GM23338 (cell line): ENCODE results near the gene AFF1. TPM values are rescaled to one million over a fixed set of nuclear protein-coding genes. Genes with fewer than 3 reads are reported as not detected.

ENCODE experiments used
- ATAC-seq: fragments of 200-7000 bp; cut with Tn5 transposase; 3 replicates; pipeline ENCODE4 v1.9.1; 2020
- DNase-seq: peaks from one replicate; pipeline ENCODE4 v3.0.0-alpha.2; 2015; ENCODE audit warnings: low spot score
- H2AFZ ChIP-seq: fragments of 200-600 bp; sonication (generic); 2 replicates; pipeline ENCODE4 v1.8.0; 2016; ENCODE audit warnings: antibody characterized with exemption, mild to moderate bottlenecking, moderate library complexity
- H3F3A ChIP-seq: fragments of 200-600 bp; sonication (generic); replicated peaks from 2 replicates; pipeline ENCODE4 v1.8.0; 2017; ENCODE audit warnings: antibody characterized with exemption, mixed run types, low read depth
- H3K27ac ChIP-seq: fragments of 200-600 bp; sonication (generic); 2 replicates; pipeline ENCODE4 v1.6.1; 2016; ENCODE audit warnings: low read depth
- H3K27me3 ChIP-seq: fragments of 200-600 bp; sonication (generic); 2 replicates; pipeline ENCODE4 v1.8.0; 2016; ENCODE audit warnings: mild to moderate bottlenecking, mixed run types, moderate library complexity; ENCODE audit not compliant: insufficient read depth
- H3K36me3 ChIP-seq: fragments of 200-600 bp; sonication (generic); 2 replicates; pipeline ENCODE4 v1.8.0; 2016; ENCODE audit warnings: mild to moderate bottlenecking; ENCODE audit not compliant: insufficient read depth
- H3K4me1 ChIP-seq: fragments of 200-600 bp; sonication (generic); 2 replicates; pipeline ENCODE4 v1.8.0; 2016; ENCODE audit warnings: mild to moderate bottlenecking, moderate library complexity; ENCODE audit not compliant: insufficient read depth
- H3K4me2 ChIP-seq: fragments of 200-600 bp; sonication (generic); 2 replicates; pipeline ENCODE4 v1.7.1; 2017; ENCODE audit warnings: mixed run types
- H3K4me3 ChIP-seq: fragments of 200-600 bp; sonication (generic); 2 replicates; pipeline ENCODE4 v1.6.1; 2016; ENCODE audit warnings: mixed run types
- H3K79me2 ChIP-seq: fragments of 200-600 bp; sonication (generic); replicated peaks from 2 replicates; pipeline ENCODE4 v1.8.0; 2017; ENCODE audit warnings: mild to moderate bottlenecking; ENCODE audit not compliant: insufficient read depth
- H3K9me2 ChIP-seq: fragments of 200-600 bp; sonication (generic); 2 replicates; pipeline ENCODE4 v1.8.0; 2017; ENCODE audit not compliant: insufficient read depth
- H4K20me1 ChIP-seq: fragments of 200-600 bp; sonication (generic); replicated peaks from 2 replicates; pipeline ENCODE4 v1.8.0; 2017; ENCODE audit warnings: mild to moderate bottlenecking; ENCODE audit not compliant: insufficient read depth
- H3K27ac Mint-ChIP-seq: 2 replicates; pipeline ENCODE4 v1.8.0; 2020; ENCODE audit warnings: inconsistent platforms, mild to moderate bottlenecking, moderate library complexity, mixed read lengths
- H3K27me3 Mint-ChIP-seq: 3 replicates; pipeline ENCODE4 v1.8.0; 2022; ENCODE audit warnings: low read depth, mild to moderate bottlenecking, moderate library complexity, mixed read lengths, inconsistent platforms; ENCODE audit not compliant: insufficient read depth, poor library complexity
- H3K36me3 Mint-ChIP-seq: 3 replicates; pipeline ENCODE4 v1.8.0; 2021; ENCODE audit warnings: low read depth, mild to moderate bottlenecking, inconsistent platforms, moderate library complexity, mixed read lengths
- H3K4me1 Mint-ChIP-seq: 3 replicates; pipeline ENCODE4 v1.8.0; 2020; ENCODE audit warnings: mild to moderate bottlenecking, inconsistent platforms, mixed read lengths
- H3K4me3 Mint-ChIP-seq: 3 replicates; pipeline ENCODE4 v1.8.0; 2021; ENCODE audit warnings: moderate library complexity, mild to moderate bottlenecking, inconsistent platforms, mixed read lengths
- H3K9me3 Mint-ChIP-seq: 3 replicates; pipeline ENCODE4 v1.8.0; 2020; ENCODE audit warnings: moderate library complexity, mild to moderate bottlenecking, inconsistent platforms, mixed read lengths
- EZH2 ChIP-seq: fragments of 200-600 bp; sonication (generic); IDR thresholded peaks from one replicate; pipeline ENCODE4 v1.8.0; 2017; ENCODE audit warnings: antibody characterized with exemption, mild to moderate bottlenecking, low read depth; ENCODE audit not compliant: unreplicated experiment
- EZH2phosphoT487 ChIP-seq: fragments of 200-600 bp; sonication (generic); IDR thresholded peaks from one replicate; pipeline ENCODE4 v1.8.1; 2018; ENCODE audit warnings: antibody characterized with exemption; ENCODE audit not compliant: unreplicated experiment
- JUNB ChIP-seq: IDR thresholded peaks from one replicate; pipeline ENCODE4 v1.6.1; 2016; ENCODE audit warnings: antibody characterized with exemption; ENCODE audit not compliant: unreplicated experiment
- NANOG ChIP-seq: IDR thresholded peaks from 2 replicates; pipeline ENCODE4 v1.6.1; 2016; ENCODE audit warnings: antibody characterized with exemption, borderline replicate concordance
- POLR2AphosphoS5 ChIP-seq: IDR thresholded peaks from 2 replicates; pipeline ENCODE4 v1.6.1; 2016; ENCODE audit warnings: antibody characterized with exemption, low read depth
- STAT1 ChIP-seq: IDR thresholded peaks from one replicate; pipeline ENCODE4 v1.6.1; 2016; ENCODE audit warnings: antibody characterized with exemption; ENCODE audit not compliant: unreplicated experiment
- ZNF114 ChIP-seq: fragments of 250-450 bp; sonication (Bioruptor Pico); IDR thresholded peaks from 2 replicates; pipeline ENCODE4 v1.5.0; 2020; ENCODE audit warnings: mild to moderate bottlenecking, moderate library complexity
- ZNF331 ChIP-seq: fragments of 250-450 bp; sonication (Bioruptor Pico); IDR thresholded peaks from 2 replicates; pipeline ENCODE4 v1.5.0; 2020; ENCODE audit warnings: low read depth, mild to moderate bottlenecking, moderate library complexity
- polyA plus RNA-seq: library from polyadenylated mRNA; unstranded; fragments of >200 nt; fragmentation: Nextera tagmentation; extraction: Ambion mirVana; gene quantifications from 2 replicates; pipeline ENCODE4 v1.2.1, GENCODE V29; 2016
- total RNA-seq: library from RNA; depleted of rRNA; stranded (reverse); fragments of >200 nt; shearing (Covaris generic); gene quantifications from 2 replicates; pipeline ENCODE4 v1.2.3, GENCODE V29; 2014
- TF ChIP-seq, protein P1 (sequence below): IDR thresholded peaks from 2 replicates; pipeline ENCODE4 v1.6.1; 2016; ENCODE audit warnings: antibody characterized with exemption
- TF ChIP-seq, protein P2 (sequence below): fragments of 250-450 bp; sonication (Bioruptor Pico); IDR thresholded peaks from 2 replicates; pipeline ENCODE4 v1.5.0; 2020; ENCODE audit warnings: mild to moderate bottlenecking, moderate library complexity
- TF ChIP-seq, protein P3 (sequence below), 2 experiments: fragments of 200-600 bp in 1 of 2; sonication (generic) in 1 of 2; conservative IDR thresholded peaks; 2 replicates each; pipeline versions ENCODE4 v1.5.1 to v1.6.1; 2016 to 2017; ENCODE audit warnings: antibody characterized with exemption in 2 of 2, low read depth in 2 of 2, mild to moderate bottlenecking in 2 of 2, moderate library complexity in 1 of 2

The AFF1 gene
- total and polyA plus RNA-seq, 2 experiments from 2014 or later: 42.6 to 67.2 TPM

DNA sequence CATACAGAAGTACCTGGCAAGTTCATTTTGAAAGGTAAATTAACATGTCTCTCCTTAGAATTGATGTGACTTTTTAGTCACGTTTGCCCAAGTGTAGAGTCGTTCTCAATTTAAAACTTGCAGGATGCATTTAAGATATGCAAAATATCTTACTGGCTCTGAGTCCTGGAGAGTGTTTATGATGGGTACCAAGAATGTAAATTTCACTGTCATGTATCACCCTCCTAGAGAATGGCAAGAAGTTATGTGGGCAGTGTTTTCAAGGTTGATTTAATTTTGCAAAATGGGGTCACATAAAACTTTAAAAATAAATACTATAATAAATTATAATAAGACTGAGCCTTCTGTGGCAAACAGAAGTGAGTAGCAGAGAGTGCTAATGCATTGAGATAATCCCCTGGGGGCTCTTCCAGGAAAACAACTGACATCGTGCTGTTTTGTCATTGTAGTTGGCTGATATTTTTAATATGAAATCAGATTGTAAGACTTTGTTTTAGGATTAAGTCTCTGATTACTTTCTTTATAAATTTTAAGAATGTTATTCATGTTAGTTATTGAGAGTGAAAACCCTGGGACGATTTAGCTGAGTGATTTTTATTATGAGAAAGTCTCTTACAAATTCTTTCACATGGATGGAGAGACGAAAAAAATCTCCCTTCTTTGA, 103.0 kb downstream of the AFF1 start (continued):
- TF ChIP-seq, protein P1, sequence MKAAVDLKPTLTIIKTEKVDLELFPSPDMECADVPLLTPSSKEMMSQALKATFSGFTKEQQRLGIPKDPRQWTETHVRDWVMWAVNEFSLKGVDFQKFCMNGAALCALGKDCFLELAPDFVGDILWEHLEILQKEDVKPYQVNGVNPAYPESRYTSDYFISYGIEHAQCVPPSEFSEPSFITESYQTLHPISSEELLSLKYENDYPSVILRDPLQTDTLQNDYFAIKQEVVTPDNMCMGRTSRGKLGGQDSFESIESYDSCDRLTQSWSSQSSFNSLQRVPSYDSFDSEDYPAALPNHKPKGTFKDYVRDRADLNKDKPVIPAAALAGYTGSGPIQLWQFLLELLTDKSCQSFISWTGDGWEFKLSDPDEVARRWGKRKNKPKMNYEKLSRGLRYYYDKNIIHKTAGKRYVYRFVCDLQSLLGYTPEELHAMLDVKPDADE: no peak
- no peak for TF ChIP-seq EZH2
- no peak for TF ChIP-seq JUNB
- TF ChIP-seq POLR2AphosphoS5: no peak
- no peak for TF ChIP-seq STAT1

DNA sequence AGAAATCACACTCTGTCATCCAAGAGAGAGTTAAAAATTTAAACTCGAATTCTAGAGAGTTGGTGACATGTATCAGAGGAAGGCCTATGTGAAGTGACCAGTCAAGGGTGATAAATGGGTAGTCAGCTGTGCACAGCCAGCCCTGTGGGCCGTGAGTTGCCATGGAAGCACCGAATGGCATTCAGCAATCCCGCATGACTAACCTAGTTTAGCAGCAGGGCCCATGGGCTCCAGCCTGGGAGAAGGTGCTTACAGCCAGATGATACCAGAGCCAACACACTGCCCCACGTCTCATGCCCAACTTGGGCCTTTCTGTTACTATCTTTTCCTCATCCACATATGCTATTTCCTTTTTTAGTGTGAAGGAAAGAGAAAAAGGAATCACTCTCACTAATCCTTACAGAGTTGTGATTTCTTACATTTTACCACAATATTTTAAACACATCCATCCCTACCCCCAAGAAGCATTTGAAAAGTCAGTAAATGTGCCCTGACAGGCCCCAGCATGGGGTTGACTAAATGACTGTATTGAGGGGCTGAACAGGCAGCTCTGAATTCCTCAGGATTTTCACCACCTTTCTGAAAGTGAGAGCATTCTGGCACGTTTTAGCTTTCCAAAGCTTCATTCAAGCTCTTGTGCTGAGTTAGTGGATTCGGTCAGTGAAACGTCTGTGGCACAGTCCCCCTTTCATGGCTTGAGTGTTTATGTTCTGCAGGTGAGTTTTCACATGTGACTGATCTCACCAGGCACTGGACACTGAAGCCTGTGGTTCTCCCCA, 104.2 kb downstream of the AFF1 start:
- Histone ChIP-seq H3K9me2 (no peaks in the 10 kb centered on the region), H4K20me1 (peaks cover 47% of the 10 kb centered on the region), H3K36me3 (no peaks in the 10 kb centered on the region), H3K4me3 (no peak overlapping the region), H3K4me1 (peaks cover 63% of the 10 kb centered on the region), H3K79me2 (peaks cover 100% of the 10 kb centered on the region), H2AFZ (no peak overlapping the region), H3K4me2 (0 out of 2 replicates have a peak overlapping the region, but pooled peaks have one; percentile 9), H3K27me3 (no peaks in the 10 kb centered on the region), H3K27ac (peak overlapping the region; percentile 18), H3F3A (0 out of 2 replicates have a peak, but pooled peaks cover 3% of the 10 kb centered on the region)
- Mint-ChIP-seq H3K9me3 (no peaks in the 10 kb centered on the region), H3K4me3 (peak overlapping the region; percentile 9; the same call in 1 of the 3 replicates), H3K4me1 (peaks cover 69% of the 10 kb centered on the region), H3K27me3 (peaks cover 4% of the 10 kb centered on the region), H3K36me3 (no peaks in the 10 kb centered on the region), H3K27ac (peak overlapping the region; percentile 57)
- ATAC-seq (peak; percentile 73), DNase-seq (peak; percentile 75)
- TF ChIP-seq, protein P2, sequence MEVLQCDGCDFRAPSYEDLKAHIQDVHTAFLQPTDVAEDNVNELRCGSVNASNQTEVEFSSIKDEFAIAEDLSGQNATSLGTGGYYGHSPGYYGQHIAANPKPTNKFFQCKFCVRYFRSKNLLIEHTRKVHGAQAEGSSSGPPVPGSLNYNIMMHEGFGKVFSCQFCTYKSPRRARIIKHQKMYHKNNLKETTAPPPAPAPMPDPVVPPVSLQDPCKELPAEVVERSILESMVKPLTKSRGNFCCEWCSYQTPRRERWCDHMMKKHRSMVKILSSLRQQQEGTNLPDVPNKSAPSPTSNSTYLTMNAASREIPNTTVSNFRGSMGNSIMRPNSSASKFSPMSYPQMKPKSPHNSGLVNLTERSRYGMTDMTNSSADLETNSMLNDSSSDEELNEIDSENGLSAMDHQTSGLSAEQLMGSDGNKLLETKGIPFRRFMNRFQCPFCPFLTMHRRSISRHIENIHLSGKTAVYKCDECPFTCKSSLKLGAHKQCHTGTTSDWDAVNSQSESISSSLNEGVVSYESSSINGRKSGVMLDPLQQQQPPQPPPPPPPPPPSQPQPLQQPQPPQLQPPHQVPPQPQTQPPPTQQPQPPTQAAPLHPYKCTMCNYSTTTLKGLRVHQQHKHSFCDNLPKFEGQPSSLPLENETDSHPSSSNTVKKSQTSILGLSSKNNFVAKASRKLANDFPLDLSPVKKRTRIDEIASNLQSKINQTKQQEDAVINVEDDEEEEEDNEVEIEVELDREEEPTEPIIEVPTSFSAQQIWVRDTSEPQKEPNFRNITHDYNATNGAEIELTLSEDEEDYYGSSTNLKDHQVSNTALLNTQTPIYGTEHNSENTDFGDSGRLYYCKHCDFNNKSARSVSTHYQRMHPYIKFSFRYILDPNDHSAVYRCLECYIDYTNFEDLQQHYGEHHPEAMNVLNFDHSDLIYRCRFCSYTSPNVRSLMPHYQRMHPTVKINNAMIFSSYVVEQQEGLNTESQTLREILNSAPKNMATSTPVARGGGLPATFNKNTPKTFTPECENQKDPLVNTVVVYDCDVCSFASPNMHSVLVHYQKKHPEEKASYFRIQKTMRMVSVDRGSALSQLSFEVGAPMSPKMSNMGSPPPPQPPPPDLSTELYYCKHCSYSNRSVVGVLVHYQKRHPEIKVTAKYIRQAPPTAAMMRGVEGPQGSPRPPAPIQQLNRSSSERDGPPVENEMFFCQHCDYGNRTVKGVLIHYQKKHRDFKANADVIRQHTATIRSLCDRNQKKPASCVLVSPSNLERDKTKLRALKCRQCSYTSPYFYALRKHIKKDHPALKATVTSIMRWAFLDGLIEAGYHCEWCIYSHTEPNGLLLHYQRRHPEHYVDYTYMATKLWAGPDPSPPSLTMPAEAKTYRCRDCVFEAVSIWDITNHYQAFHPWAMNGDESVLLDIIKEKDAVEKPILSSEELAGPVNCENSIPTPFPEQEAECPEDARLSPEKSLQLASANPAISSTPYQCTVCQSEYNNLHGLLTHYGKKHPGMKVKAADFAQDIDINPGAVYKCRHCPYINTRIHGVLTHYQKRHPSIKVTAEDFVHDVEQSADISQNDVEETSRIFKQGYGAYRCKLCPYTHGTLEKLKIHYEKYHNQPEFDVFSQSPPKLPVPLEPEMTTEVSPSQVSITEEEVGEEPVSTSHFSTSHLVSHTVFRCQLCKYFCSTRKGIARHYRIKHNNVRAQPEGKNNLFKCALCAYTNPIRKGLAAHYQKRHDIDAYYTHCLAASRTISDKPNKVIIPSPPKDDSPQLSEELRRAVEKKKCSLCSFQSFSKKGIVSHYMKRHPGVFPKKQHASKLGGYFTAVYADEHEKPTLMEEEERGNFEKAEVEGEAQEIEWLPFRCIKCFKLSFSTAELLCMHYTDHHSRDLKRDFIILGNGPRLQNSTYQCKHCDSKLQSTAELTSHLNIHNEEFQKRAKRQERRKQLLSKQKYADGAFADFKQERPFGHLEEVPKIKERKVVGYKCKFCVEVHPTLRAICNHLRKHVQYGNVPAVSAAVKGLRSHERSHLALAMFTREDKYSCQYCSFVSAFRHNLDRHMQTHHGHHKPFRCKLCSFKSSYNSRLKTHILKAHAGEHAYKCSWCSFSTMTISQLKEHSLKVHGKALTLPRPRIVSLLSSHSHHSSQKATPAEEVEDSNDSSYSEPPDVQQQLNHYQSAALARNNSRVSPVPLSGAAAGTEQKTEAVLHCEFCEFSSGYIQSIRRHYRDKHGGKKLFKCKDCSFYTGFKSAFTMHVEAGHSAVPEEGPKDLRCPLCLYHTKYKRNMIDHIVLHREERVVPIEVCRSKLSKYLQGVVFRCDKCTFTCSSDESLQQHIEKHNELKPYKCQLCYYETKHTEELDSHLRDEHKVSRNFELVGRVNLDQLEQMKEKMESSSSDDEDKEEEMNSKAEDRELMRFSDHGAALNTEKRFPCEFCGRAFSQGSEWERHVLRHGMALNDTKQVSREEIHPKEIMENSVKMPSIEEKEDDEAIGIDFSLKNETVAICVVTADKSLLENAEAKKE: no peak
- TF ChIP-seq, protein P3, sequence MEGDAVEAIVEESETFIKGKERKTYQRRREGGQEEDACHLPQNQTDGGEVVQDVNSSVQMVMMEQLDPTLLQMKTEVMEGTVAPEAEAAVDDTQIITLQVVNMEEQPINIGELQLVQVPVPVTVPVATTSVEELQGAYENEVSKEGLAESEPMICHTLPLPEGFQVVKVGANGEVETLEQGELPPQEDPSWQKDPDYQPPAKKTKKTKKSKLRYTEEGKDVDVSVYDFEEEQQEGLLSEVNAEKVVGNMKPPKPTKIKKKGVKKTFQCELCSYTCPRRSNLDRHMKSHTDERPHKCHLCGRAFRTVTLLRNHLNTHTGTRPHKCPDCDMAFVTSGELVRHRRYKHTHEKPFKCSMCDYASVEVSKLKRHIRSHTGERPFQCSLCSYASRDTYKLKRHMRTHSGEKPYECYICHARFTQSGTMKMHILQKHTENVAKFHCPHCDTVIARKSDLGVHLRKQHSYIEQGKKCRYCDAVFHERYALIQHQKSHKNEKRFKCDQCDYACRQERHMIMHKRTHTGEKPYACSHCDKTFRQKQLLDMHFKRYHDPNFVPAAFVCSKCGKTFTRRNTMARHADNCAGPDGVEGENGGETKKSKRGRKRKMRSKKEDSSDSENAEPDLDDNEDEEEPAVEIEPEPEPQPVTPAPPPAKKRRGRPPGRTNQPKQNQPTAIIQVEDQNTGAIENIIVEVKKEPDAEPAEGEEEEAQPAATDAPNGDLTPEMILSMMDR (conservative IDR thresholded peaks at IDR 0.05; ENCODE audit: low read depth in 2 of 2): no peak
- TF ChIP-seq EZH2phosphoT487 (no peak), EZH2 (no peak), ZNF114 (CRISPR knock-in tag) (no peak), NANOG (no peak), JUNB (no peak), ZNF331 (CRISPR knock-in tag) (no peak)
